ENCODE data around the gene UVSSA.

Gene UVSSA

GRCh38 chr4:1346781-1347409 is at the start of gene UVSSA:
Gene UVSSA, plus strand, starts transcription at chr4:1347208. Its CDS starts 884 bp downstream, at chr4:1348092.
- H3K4me3 ChIP-seq (ENCODE audit: low read depth, low read length): peak within 1 kb of the TSS; percentile 94
- peak; percentile 98 for DNase-seq (ENCODE audit: low read depth)
- no peak for TF ChIP-seq CTCF (IDR thresholded peaks at IDR 0.05; ENCODE audit: low read depth, low read length, missing control alignments)

GRCh38 chr4:1297456-1298325 is 49.3 kb upstream of the UVSSA start:
- TF ChIP-seq CTCF (IDR thresholded peaks at IDR 0.05; ENCODE audit: low read depth, low read length, missing control alignments): no peak
- no peak overlapping the region for H3K4me3 ChIP-seq (ENCODE audit: low read depth, low read length)
- no peak for DNase-seq (ENCODE audit: low read depth)

- no peak for TF ChIP-seq CTCF (IDR thresholded peaks at IDR 0.05; ENCODE audit: low read depth, low read length, missing control alignments)
- no peak for DNase-seq (ENCODE audit: low read depth)
- no peak overlapping the region for H3K4me3 ChIP-seq (ENCODE audit: low read depth, low read length)
These were observed 48.5 kb upstream of the UVSSA start for GRCh38 chr4:1298461-1298860.

- no peak for TF ChIP-seq CTCF (IDR thresholded peaks at IDR 0.05; ENCODE audit: low read depth, low read length, missing control alignments)
- no peak for DNase-seq (ENCODE audit: low read depth)
- no peak overlapping the region for H3K4me3 ChIP-seq (ENCODE audit: low read depth, low read length)
These were observed 47.6 kb upstream of the UVSSA start for GRCh38 chr4:1299301-1299860.

GRCh38 chr4:1300466-1301455 is 46.2 kb upstream of the UVSSA start:
- DNase-seq (ENCODE audit: low read depth): no peak
- no peak overlapping the region for H3K4me3 ChIP-seq (ENCODE audit: low read depth, low read length)
- no peak for TF ChIP-seq CTCF (IDR thresholded peaks at IDR 0.05; ENCODE audit: low read depth, low read length, missing control alignments)

- no peak for TF ChIP-seq CTCF (IDR thresholded peaks at IDR 0.05; ENCODE audit: low read depth, low read length, missing control alignments)
- DNase-seq (ENCODE audit: low read depth): no peak
These were observed 44.8 kb upstream of the UVSSA start for GRCh38 chr4:1302159-1302558.

More at GRCh38 chr4:1302159-1302558, 44.8 kb upstream of the UVSSA start:
- no peak overlapping the region for H3K4me3 ChIP-seq (ENCODE audit: low read depth, low read length)
